HepG2 (cell line): ENCODE results near the gene BCL2L11. TPM values are rescaled to one million over a fixed set of nuclear protein-coding genes. Genes with fewer than 3 reads are reported as not detected.

ENCODE experiments used
- CBFB ChIP-seq: sonication (generic); formaldehyde crosslinking; IDR thresholded peaks from 2 replicates; pipeline ENCODE4 v1.4.0; 2020; ENCODE audit warnings: missing genetic modification reagents
- CEBPB ChIP-seq: IDR thresholded peaks from 2 replicates; pipeline ENCODE4 v1.6.1; 2011; ENCODE audit warnings: low read depth, low read length, improper control_type of control experiment, borderline replicate concordance
- GATA4 ChIP-seq: sonication (generic); IDR thresholded peaks from 2 replicates; pipeline ENCODE4 v1.6.1; 2016; ENCODE audit warnings: antibody characterized with exemption, low read depth, borderline replicate concordance
- HNRNPLL ChIP-seq: fragments of 200-400 bp; formaldehyde crosslinking; IDR thresholded peaks from 2 replicates; pipeline ENCODE4 v1.6.1; 2017; ENCODE audit warnings: mild to moderate bottlenecking, low read depth, low read length; ENCODE audit not compliant: poor library complexity, severe bottlenecking
- IRX3 ChIP-seq: sonication (generic); formaldehyde crosslinking; IDR thresholded peaks from 2 replicates; pipeline ENCODE4 v1.8.1; 2023; ENCODE audit warnings: mild to moderate bottlenecking, low read depth, missing genetic modification reagents, borderline replicate concordance
- JUN ChIP-seq: sonication (generic); formaldehyde crosslinking; IDR thresholded peaks from 2 replicates; pipeline ENCODE4 v1.4.0; 2020; ENCODE audit warnings: mild to moderate bottlenecking, missing genetic modification reagents
- POLR2A ChIP-seq, 2 experiments: IDR thresholded peaks; 2 replicates each; pipeline ENCODE4 v1.6.1; 2011; ENCODE audit warnings: low read depth in 2 of 2, low read length in 2 of 2, mild to moderate bottlenecking in 1 of 2, moderate library complexity in 1 of 2; ENCODE audit not compliant: insufficient read depth in 1 of 2
- ZFP1 ChIP-seq: IDR thresholded peaks from 2 replicates; pipeline ENCODE4 v1.6.1; 2016
- ZIK1 ChIP-seq: sonication (generic); formaldehyde crosslinking; IDR thresholded peaks from 2 replicates; pipeline ENCODE4 v1.5.0; 2020; ENCODE audit warnings: mild to moderate bottlenecking, low read depth, missing genetic modification reagents, borderline replicate concordance
- ZNF143 ChIP-seq: sonication (generic); formaldehyde crosslinking; IDR thresholded peaks from 2 replicates; pipeline ENCODE4 v1.4.0; 2020; ENCODE audit warnings: missing genetic modification reagents
- ZNF251 ChIP-seq: sonication (generic); formaldehyde crosslinking; IDR thresholded peaks from 2 replicates; pipeline ENCODE4 v1.9.0; 2021; ENCODE audit warnings: mild to moderate bottlenecking, missing genetic modification reagents
- ZNF256 ChIP-seq: sonication (generic); formaldehyde crosslinking; conservative IDR thresholded peaks from 2 replicates; pipeline ENCODE4 v1.4.0; 2020; ENCODE audit warnings: missing genetic modification reagents
- ZNF441 ChIP-seq: sonication (generic); formaldehyde crosslinking; IDR thresholded peaks from 2 replicates; pipeline ENCODE4 v1.7.0; 2021; ENCODE audit warnings: missing genetic modification reagents, borderline replicate concordance
- ZNF564 ChIP-seq: sonication (generic); formaldehyde crosslinking; IDR thresholded peaks from 2 replicates; pipeline ENCODE4 v1.8.1; 2023; ENCODE audit warnings: mild to moderate bottlenecking, missing genetic modification reagents
- ZNF615 ChIP-seq: sonication (generic); formaldehyde crosslinking; IDR thresholded peaks from 2 replicates; pipeline ENCODE4 v1.5.0; 2020; ENCODE audit warnings: mild to moderate bottlenecking, missing genetic modification reagents, borderline replicate concordance
- ZNF746 ChIP-seq: sonication (generic); formaldehyde crosslinking; IDR thresholded peaks from 2 replicates; pipeline ENCODE4 v1.8.0; 2022; ENCODE audit warnings: mild to moderate bottlenecking, missing genetic modification reagents
- ZNF768 ChIP-seq: sonication (generic); formaldehyde crosslinking; IDR thresholded peaks from 2 replicates; pipeline ENCODE4 v1.4.0; 2020; ENCODE audit warnings: missing genetic modification reagents
- ZNF772 ChIP-seq: sonication (generic); formaldehyde crosslinking; IDR thresholded peaks from 2 replicates; pipeline ENCODE4 v1.5.0; 2020; ENCODE audit warnings: mild to moderate bottlenecking, missing genetic modification reagents
- polyA plus RNA-seq, 8 experiments: library from polyadenylated mRNA; depleted of rRNA in 3 of 8; stranded (reverse) in 7 of 8; unstranded in 1 of 8; fragments of >200 nt; fragmentation: Illumina TruSeq in 4 of 8; extraction: Trizol in 4 of 8; gene quantifications; 2 replicates each; pipeline versions ENCODE4 v1.2.1 to v1.2.3, GENCODE V29; 2011 to 2016; ENCODE audit warnings: low read depth in 4 of 8, missing spikeins in 1 of 8, mixed read lengths in 1 of 8; ENCODE audit not compliant: insufficient read depth in 1 of 8
- total RNA-seq, 5 experiments: library from RNA; depleted of rRNA; stranded (reverse); fragments of >200 nt; fragmentation: Illumina TruSeq; extraction: Trizol; gene quantifications; 2 replicates each; pipeline ENCODE4 v1.2.3, GENCODE V29; 2016; ENCODE audit warnings: low read depth in 1 of 5
- TF ChIP-seq, protein P1 (sequence below): sonication (generic); formaldehyde crosslinking; IDR thresholded peaks from 2 replicates; pipeline ENCODE4 v1.4.0; 2020; ENCODE audit warnings: missing genetic modification reagents, borderline replicate concordance
- TF ChIP-seq, protein P2 (sequence below): sonication (generic); formaldehyde crosslinking; IDR thresholded peaks from 2 replicates; pipeline ENCODE4 v1.4.0; 2020; ENCODE audit warnings: missing genetic modification reagents, mild to moderate bottlenecking, borderline replicate concordance
- TF ChIP-seq, protein P3 (sequence below): sonication (generic); formaldehyde crosslinking; IDR thresholded peaks from 2 replicates; pipeline ENCODE4 v1.8.1; 2023; ENCODE audit warnings: mild to moderate bottlenecking, missing genetic modification reagents

The BCL2L11 gene
- total and polyA plus RNA-seq, 2 of the 13 experiments (the other 11 are each of a cell fraction or from before 2014, with no cell fraction given): 6.1 to 9.7 TPM

DNA sequence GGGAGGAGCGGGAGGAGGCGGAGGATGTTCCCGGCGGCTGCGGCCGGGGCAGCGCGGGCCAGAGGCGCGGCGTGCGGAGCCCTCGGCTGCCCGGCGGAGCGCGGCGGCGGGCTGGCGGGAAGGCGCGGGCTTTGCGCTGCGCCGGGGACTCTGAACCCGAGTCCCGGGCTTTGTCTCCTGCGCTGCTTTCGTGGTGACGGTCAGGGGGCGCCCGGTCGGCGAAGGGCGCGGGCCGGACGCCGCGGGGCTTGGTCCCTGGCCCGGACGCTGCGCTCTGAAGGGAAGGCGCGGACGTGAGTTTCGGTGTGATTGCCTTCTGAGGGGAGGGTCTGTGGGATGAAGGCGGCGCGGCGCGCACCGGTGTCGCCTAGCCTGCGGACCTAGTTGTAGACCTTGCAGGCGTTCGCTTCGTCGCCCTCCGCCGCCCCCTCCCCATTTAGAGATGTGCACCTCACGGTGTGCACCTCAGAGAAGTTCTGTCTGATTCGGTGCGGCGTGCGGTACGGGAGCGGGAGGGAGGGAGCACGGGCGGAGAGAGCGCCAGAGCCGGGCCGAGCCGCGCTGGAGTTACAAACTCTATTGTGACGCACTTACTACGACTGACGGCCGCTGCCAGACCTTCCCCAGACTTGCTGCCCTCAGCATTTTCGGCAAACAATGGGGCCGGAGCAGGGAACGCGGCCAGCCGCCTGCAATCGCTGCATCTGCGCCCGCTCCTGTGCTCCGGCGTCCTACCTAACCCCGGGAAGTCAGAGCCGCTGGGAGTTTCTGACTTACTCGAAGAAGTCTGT, 2.1 kb downstream of the BCL2L11 start (continued):
- TF ChIP-seq, protein P1, sequence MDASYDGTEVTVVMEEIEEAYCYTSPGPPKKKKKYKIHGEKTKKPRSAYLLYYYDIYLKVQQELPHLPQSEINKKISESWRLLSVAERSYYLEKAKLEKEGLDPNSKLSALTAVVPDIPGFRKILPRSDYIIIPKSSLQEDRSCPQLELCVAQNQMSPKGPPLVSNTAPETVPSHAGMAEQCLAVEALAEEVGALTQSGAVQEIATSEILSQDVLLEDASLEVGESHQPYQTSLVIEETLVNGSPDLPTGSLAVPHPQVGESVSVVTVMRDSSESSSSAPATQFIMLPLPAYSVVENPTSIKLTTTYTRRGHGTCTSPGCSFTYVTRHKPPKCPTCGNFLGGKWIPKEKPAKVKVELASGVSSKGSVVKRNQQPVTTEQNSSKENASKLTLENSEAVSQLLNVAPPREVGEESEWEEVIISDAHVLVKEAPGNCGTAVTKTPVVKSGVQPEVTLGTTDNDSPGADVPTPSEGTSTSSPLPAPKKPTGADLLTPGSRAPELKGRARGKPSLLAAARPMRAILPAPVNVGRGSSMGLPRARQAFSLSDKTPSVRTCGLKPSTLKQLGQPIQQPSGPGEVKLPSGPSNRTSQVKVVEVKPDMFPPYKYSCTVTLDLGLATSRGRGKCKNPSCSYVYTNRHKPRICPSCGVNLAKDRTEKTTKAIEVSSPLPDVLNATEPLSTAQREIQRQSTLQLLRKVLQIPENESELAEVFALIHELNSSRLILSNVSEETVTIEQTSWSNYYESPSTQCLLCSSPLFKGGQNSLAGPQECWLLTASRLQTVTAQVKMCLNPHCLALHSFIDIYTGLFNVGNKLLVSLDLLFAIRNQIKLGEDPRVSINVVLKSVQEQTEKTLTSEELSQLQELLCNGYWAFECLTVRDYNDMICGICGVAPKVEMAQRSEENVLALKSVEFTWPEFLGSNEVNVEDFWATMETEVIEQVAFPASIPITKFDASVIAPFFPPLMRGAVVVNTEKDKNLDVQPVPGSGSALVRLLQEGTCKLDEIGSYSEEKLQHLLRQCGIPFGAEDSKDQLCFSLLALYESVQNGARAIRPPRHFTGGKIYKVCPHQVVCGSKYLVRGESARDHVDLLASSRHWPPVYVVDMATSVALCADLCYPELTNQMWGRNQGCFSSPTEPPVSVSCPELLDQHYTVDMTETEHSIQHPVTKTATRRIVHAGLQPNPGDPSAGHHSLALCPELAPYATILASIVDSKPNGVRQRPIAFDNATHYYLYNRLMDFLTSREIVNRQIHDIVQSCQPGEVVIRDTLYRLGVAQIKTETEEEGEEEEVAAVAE: no peak
- peak; percentile 94 for TF ChIP-seq HNRNPLL
- no peak for TF ChIP-seq ZNF251 (CRISPR knock-in tag)
- TF ChIP-seq GATA4: no peak
- TF ChIP-seq ZNF143 (CRISPR knock-in tag): no peak
- TF ChIP-seq ZNF441 (CRISPR knock-in tag): peak; percentile 25; the same call in 1 of the 2 replicates
- TF ChIP-seq CEBPB: no peak
- TF ChIP-seq POLR2A (IDR thresholded peaks at IDR 0.05; ENCODE audit: insufficient read depth in 1 of 2, low read depth in 2 of 2, low read length in 2 of 2): peak in 1 of 2 experiments; percentile 57; a peak in 2 of 4 replicates
- TF ChIP-seq ZNF746 (CRISPR knock-in tag): peak; percentile 88; the same call in 1 of the 2 replicates
- TF ChIP-seq ZNF615 (CRISPR knock-in tag): 0 out of 2 replicates have a peak, but pooled peaks have one; percentile 45
- no peak for TF ChIP-seq ZNF256 (CRISPR knock-in tag)
- TF ChIP-seq ZIK1: peak; percentile 3; the same call in 1 of the 2 replicates
- 0 out of 2 replicates have a peak, but pooled peaks have one; percentile 76 for TF ChIP-seq ZNF772
- TF ChIP-seq ZFP1: no peak
- TF ChIP-seq CBFB (CRISPR knock-in tag): 0 out of 2 replicates have a peak, but pooled peaks have one; percentile 61
- TF ChIP-seq ZNF768: peak; percentile 66; the same call in 1 of the 2 replicates
- no peak for TF ChIP-seq JUN (CRISPR knock-in tag)
- TF ChIP-seq ZNF564 (CRISPR knock-in tag): peak; percentile 44
- 0 out of 2 replicates have a peak, but pooled peaks have one; percentile 0 for TF ChIP-seq IRX3 (CRISPR knock-in tag)
- TF ChIP-seq, protein P2, sequence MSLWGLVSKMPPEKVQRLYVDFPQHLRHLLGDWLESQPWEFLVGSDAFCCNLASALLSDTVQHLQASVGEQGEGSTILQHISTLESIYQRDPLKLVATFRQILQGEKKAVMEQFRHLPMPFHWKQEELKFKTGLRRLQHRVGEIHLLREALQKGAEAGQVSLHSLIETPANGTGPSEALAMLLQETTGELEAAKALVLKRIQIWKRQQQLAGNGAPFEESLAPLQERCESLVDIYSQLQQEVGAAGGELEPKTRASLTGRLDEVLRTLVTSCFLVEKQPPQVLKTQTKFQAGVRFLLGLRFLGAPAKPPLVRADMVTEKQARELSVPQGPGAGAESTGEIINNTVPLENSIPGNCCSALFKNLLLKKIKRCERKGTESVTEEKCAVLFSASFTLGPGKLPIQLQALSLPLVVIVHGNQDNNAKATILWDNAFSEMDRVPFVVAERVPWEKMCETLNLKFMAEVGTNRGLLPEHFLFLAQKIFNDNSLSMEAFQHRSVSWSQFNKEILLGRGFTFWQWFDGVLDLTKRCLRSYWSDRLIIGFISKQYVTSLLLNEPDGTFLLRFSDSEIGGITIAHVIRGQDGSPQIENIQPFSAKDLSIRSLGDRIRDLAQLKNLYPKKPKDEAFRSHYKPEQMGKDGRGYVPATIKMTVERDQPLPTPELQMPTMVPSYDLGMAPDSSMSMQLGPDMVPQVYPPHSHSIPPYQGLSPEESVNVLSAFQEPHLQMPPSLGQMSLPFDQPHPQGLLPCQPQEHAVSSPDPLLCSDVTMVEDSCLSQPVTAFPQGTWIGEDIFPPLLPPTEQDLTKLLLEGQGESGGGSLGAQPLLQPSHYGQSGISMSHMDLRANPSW (CRISPR knock-in tag): no peak
- TF ChIP-seq, protein P3, sequence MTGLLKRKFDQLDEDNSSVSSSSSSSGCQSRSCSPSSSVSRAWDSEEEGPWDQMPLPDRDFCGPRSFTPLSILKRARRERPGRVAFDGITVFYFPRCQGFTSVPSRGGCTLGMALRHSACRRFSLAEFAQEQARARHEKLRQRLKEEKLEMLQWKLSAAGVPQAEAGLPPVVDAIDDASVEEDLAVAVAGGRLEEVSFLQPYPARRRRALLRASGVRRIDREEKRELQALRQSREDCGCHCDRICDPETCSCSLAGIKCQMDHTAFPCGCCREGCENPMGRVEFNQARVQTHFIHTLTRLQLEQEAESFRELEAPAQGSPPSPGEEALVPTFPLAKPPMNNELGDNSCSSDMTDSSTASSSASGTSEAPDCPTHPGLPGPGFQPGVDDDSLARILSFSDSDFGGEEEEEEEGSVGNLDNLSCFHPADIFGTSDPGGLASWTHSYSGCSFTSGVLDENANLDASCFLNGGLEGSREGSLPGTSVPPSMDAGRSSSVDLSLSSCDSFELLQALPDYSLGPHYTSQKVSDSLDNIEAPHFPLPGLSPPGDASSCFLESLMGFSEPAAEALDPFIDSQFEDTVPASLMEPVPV: peak; percentile 20; the same call in 1 of the 2 replicates
